Thoracic aorta endothelial cell (primary cell): Measurements from ENCODE around the gene SIM2. TPM values are rescaled to one million over a fixed set of nuclear protein-coding genes. Genes with fewer than 3 reads are reported as not detected.

ENCODE experiments used
- total RNA-seq: library from RNA; depleted of rRNA; stranded (reverse); fragments of >200 nt; gene quantifications from 2 replicates; pipeline ENCODE4 v1.2.3, GENCODE V29; 2012

The SIM2 gene
- total RNA-seq = 0.07 and 0.13 TPM in 2 replicates

DNA sequence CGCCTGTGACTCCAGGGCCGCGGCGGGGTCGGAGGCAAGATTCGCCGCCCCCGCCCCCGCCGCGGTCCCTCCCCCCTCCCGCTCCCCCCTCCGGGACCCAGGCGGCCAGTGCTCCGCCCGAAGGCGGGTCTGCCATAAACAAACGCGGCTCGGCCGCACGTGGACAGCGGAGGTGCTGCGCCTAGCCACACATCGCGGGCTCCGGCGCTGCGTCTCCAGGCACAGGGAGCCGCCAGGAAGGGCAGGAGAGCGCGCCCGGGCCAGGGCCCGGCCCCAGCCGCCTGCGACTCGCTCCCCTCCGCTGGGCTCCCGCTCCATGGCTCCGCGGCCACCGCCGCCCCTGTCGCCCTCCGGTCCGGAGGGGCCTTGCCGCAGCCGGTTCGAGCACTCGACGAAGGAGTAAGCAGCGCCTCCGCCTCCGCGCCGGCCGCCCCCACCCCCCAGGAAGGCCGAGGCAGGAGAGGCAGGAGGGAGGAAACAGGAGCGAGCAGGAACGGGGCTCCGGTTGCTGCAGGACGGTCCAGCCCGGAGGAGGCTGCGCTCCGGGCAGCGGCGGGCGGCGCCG, at the start of gene SIM2:
SIM2 (plus strand) TSS at position 135 of the 565 bp plus-strand sequence. CDS start 632 bp downstream, outside the sequence.

Other genes with a start within 250 kb of the SIM2 start
- 0.22 TPM in 1 of 2 replicates, not detected in the other for gene CLDN14, start 219.0 kb upstream of the SIM2 start, total RNA-seq